GM18519 (cell line): ENCODE results near the gene TLR10.
"Not testable (repeated sequence)": the region's sequence is repeated elsewhere in the genome, so short reads cannot be mapped to it uniquely, and the experiment has no call there.

Experiments
- ATAC-seq: cut with Tn5 transposase; IDR thresholded peaks from one replicate; pipeline ENCODE4 v1.9.1; 2021; ENCODE audit warnings: mild to moderate bottlenecking, moderate library complexity; ENCODE audit not compliant: unreplicated experiment, low FRiP score

The TLR10 gene, protein sequence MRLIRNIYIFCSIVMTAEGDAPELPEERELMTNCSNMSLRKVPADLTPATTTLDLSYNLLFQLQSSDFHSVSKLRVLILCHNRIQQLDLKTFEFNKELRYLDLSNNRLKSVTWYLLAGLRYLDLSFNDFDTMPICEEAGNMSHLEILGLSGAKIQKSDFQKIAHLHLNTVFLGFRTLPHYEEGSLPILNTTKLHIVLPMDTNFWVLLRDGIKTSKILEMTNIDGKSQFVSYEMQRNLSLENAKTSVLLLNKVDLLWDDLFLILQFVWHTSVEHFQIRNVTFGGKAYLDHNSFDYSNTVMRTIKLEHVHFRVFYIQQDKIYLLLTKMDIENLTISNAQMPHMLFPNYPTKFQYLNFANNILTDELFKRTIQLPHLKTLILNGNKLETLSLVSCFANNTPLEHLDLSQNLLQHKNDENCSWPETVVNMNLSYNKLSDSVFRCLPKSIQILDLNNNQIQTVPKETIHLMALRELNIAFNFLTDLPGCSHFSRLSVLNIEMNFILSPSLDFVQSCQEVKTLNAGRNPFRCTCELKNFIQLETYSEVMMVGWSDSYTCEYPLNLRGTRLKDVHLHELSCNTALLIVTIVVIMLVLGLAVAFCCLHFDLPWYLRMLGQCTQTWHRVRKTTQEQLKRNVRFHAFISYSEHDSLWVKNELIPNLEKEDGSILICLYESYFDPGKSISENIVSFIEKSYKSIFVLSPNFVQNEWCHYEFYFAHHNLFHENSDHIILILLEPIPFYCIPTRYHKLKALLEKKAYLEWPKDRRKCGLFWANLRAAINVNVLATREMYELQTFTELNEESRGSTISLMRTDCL

DNA sequence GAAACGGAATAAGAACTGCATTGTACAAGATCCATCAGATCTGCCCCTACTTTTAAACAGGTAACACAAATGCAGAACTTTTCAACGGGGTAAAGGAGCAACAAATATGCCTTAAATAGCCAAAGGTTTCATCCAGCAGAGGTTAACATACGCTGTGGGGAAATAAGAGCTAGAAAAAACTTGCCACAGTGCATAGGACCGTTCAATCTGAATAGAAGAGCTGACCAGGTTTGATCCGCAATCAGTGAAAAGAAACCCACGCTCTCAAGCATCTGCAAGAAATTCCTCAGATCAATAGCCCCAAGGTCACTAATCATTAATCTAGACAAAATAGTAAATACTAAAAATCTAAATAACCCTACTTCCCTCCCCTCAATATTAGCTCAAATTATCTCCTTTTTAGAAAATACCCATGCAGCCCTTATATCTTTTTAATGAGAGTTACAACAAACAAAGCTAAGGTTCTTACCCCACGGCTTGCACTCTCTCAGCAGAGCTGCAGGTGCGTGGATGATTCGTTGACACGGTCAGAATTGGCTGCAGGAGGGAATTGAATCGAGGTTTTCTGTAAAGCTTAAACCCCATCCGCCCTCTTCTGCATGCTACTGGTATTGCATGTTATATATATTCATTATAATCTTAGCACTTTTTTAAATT lies at the start of gene TLR10:
Gene TLR10 (minus strand): TSS at position 539 of the 657 bp plus-strand sequence. CDS start 7,400 bp downstream, outside the sequence.
- no peak for ATAC-seq

DNA sequence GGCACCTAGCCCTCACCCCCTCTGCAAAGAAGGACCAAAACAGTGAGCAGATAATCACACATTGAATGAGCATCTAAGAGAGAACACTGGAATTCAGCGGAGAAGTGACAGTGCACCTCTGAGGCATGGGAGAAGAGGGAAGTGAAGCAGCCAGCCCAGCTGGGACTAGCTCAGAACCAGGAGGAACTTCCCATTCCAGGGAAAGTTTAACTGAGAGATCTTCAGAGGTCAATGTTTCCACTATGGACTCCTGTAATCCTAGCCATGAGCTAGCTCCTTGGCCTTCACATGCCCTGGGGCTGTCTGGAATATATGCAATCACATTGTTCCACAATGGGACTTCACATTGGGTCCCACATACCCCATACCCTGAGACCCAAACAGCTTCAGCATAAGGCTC lies 49.4 kb upstream of the TLR10 start:
- ATAC-seq, result no peak

DNA sequence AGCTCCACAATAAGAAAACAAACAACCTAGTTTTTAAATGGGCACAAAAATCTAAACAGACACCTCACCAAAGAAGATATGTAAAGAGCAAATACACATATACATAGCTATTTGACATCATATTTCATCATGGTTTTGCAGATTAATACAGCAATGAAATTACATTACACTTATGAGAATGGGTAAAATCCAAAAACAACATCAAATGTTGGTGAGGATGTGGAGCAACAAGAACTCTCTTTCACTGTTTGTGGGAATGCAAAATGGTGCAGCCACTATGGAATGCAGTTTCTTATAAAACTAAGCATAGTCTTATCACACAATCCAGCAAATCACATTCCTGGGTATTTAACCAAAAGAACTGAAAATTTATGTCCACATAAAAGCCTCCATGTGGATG lies 48.9 kb upstream of the TLR10 start:
- ATAC-seq, result no peak

DNA sequence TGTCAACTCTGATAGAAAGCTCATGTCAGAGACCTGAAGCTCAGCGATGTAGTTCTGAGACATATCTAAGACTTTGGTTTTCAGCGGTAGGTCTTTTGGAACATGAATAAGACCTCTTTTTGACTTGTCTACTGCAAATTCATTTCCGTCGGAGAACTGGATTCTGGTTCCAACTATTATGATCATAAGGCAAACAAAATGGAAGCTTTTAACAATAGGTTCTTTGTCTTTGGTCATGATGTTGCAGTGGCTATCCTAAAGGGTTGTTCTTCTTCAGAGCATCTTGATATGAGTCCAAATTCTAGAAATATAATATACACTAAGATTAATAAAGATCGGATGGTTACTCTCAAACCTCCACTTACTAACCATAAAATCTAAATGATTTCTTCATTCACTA lies 46.4 kb upstream of the TLR10 start:
- ATAC-seq, result no peak

DNA sequence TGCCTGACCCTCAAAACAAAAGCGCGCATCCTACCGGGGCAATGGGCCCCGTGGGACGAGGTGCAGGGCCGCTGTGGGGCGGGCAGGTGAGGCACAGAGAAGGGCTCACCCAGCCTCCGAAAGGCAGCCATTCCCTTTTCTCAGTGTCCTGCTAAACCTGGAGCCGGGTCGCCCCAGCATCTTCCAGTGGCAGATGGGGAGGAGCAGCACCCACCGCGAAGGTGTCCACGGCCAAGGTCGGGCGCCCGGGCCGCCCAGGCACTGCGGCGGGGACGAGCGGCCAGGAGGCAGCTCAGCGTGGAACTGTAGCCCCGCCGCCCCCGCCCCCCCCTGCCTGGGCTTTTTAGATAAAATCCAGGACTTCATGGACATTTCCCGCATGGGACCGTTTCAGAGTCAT lies 41.0 kb upstream of the TLR10 start:
- no peak for ATAC-seq

DNA sequence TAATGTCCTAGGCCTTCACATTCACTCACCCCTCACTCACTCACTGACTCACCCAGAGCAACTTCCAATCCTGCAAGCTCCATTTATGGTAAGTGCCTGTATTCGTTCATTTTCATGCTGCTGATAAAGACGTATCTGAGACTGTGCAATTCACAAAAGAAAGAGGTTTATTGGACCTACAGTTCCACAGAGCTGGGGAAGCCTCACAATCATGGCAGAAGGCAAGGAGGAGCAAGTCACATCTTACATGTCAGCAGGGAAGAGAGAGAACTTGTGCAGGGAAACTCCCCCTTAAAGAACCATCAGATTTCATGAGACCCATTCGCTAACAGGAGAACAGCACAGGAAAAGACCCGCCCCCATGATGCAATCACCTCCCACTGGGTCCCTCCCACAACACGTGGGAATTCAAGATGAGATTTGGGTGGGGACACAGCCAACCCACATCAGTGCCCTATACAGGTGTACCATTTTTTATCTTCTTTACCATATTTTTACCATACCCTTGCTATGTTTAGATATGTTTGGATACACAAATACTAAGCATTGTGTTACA lies 40.0 kb upstream of the TLR10 start:
- ATAC-seq, result no peak

DNA sequence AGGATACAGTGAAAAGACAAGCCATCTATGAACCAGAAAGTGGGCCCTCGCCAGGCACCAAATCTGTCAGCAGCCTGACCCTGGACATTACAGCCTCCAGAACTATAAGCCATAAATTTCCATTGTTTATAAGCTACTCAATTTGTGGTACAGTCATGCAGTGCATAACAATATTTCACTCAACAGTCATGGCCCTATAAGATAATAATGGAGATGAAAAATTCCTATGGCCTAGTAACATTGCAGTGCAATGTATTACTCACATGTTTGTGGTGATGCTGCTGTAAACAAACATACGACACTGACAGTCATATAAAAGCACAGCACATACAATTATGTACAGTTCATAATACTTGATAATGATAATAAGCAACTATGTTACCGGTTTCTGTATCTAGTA lies 38.9 kb upstream of the TLR10 start:
- ATAC-seq, result no peak

DNA sequence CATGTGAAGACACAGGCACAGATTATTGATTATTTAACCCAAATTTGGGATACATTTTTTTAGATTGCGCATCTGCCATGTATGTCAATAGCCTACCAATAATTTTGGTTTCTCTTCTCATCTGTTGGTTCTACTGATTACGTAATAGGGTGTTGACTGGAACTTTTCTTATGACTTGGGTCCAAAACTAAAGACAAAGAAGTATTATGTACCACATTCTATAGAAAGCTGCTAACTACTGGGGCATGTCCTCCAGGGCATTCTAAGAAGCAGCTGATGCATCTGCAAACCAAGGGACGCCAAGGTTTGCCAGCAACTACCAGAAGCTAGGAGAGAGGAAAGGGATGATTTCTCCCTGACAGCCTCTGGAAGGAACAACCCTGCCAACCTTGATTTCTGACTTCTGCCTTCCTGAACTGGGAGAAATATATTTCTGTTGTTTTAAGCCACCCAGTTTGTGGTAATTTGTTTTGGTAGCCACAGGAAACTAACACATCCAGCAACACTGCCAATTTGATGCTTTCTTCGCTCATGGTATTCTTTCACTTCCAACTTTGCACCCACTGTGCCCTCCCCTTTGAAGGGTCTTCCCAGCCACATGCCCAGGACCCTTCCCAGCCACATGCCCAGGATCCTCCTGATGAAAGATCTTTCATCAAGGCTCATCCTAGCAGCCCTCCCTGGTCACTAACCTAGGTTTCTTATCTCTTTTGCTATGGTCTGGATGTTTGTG lies 37.7 kb upstream of the TLR10 start:
- peak; percentile 40 for ATAC-seq

DNA sequence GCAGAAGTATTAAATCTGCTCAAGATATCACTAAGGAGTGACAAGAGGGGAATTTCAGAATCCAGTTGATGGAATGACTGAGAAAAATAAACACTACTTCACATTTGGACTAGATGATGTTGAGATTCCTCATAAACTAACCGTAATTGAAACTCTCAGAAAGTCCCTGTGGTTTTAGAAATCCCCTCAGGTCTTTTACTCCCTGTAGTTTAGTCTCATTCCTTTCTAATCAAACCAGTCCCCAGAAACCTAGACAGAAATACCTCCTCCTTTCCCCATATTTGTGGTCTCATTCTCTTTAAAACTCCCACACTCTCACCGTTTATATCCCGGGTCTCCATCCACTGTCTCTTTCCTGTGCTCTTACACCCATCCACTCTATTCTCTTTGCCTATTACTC lies 36.8 kb upstream of the TLR10 start:
- no peak for ATAC-seq

DNA sequence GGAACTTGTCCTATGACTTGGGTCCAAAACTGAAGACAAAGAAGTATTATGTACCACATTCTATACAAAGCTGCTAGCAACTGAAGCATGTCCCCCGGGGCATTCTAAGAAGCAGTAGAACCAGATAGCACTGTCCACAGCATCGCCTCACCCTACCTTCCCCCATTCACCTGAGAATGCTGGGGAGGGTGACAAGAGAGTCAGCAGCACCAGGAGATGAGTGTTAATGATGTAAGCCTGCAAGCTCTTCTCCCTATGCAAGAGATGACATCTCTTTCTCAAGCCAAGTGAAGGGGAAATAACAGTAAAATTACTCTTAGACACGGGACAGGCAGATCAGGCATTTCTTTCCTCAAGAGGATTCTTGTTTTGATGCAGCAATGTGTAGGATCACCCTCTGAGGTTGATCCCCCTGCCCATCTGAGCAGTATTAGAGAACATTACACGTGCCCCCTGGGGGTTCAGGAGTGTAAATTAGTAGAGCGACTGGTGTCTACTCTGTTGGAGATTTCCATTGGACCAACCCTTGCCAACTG lies 35.7 kb upstream of the TLR10 start:
- ATAC-seq, result peak; percentile 36

DNA sequence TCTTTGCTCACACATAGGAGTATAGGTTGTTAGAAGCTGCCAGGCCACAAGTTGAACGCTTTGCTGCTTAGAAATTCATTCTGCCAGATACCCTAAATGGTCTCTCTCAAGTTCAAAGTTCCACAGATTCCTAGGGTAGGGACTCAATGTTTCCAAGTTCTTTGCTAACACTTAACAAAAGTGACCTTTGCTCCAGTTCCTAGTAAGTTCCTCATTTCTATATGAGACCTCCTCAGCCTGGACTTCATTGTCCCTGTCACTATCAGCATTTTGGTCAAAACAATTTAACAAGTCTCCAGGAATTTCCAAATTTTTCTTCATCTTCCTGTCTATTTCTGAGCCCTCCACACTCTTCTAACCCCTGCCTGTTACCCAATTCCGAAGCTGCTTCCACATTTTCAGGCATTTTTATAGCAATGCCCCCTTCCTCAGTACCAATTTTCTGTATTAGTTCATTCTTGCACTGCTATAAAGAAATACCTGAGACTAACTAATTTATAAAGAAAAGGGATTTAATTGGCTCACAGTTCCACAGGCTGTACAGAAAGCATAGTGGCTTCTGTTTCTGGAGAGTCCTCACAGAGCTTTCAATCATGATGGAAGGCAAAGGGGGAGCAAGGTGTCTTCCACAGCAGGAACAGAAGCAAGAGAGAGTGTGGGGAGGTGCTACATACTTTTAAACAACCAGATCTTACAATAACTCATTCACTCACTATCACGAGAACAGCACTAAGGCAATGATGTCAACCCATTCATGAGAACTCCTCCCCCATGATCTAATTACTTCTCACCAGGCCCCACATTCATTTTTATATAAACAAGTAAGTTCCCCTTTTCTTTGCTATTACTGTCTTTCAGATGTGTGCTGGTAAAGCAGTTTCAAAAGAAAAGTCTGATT lies 33.3 kb upstream of the TLR10 start:
- no peak for ATAC-seq

DNA sequence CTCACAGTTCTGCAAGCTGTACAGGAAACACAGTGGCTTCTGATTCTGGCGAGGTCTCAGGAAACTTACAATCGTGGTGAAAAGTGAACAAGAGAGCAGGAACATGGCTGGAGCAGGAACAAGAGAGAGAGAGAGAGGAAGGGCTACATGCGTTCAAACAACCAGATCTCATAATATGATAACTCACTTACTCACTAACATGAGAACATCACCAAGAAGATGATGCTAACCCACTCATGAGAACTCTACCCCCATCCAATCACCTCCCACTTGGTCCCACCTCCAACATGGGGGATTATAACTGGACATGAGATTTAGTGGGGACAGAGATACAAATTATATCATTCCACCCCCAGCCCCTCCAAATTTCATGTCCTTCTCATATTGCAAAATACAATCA lies 31.6 kb upstream of the TLR10 start:
- ATAC-seq, result no peak

DNA sequence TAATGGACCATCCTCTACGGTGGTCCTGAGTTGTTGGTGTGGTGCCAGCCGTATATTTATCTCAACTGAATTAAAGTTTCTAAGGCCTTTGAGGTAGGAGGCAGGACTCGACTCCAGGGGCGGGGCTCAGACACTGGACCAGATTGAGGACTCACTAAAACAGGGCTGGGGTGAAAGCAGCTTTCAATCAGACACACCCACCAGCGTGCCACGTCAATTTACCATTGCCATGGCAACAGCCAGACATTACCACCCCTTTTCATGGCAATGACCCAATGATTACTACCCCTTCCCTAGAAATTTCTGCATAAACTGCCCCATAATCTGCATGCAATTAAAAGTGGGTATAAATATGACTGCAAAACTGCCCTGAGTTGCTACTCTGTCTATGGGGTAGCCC lies 28.5 kb upstream of the TLR10 start:
- ATAC-seq, result no peak

DNA sequence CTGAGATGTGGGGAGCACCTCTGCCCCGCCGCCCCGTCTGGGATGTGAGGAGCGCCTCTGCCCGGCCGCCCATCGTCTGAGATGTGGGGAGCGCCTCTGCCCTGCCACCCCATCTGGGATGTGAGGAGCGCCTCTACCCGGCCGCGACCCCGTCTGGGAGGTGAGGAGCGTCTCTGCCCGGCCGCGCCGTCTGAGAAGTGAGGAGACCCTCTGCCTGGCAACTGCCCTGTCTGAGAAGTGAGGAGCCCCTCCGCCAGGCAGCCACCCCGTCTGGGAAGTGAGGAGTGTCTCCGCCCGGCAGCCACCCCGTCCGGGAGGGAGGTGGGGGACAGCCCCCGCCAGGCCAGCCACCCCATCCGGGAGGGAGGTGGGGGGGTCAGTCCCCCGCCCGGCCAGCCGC lies 24.7 kb upstream of the TLR10 start:
- ATAC-seq, result not testable (repeated sequence)

DNA sequence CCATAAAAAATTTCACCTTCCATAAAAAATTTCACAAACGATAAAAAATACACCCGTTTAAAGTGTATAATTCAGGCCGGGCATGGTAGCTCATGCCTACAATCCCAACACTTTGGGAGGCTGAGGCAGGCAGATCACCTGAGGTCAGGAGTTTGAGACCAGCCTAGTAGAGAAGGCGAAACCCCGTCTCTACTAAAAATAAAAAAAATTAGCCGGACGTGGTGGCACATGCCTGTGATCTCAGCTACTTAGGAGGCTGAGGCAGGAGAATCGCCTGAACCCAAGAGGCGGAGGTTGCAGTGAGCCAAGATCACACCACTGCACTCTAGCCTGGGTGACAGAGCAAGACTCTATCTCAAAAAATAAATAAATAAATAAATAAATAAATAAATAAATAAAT lies 23.5 kb upstream of the TLR10 start:
- not testable (repeated sequence) for ATAC-seq

DNA sequence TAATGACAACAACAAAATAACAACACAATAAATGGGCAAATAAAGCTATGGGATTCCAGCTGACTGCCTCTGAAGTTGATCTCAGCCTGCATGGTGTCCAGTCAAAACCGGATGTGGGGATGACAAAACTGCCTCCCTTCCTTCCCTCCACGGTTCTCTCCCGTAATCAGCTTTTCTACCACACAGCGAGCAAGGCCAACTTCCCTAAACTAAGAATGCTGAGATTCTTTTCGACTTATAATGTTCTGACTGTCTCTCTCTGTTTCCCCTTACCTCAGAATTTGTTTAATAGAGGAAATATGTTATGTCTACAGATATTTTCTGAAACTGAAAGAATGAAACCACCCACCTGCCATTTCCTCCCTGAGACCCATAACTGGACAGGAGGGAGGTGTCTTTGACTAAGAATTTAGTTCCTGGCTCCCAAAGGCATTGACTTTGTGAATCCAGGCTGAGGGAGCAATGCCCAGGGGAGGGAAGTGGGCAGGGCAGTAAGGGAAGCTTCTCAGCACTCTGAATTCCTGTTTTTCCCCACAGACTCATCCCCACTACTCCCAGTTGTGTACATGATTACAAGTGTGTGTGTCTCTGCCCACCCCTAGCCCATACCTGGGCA lies 22.8 kb upstream of the TLR10 start:
- peak; percentile 69 for ATAC-seq

DNA sequence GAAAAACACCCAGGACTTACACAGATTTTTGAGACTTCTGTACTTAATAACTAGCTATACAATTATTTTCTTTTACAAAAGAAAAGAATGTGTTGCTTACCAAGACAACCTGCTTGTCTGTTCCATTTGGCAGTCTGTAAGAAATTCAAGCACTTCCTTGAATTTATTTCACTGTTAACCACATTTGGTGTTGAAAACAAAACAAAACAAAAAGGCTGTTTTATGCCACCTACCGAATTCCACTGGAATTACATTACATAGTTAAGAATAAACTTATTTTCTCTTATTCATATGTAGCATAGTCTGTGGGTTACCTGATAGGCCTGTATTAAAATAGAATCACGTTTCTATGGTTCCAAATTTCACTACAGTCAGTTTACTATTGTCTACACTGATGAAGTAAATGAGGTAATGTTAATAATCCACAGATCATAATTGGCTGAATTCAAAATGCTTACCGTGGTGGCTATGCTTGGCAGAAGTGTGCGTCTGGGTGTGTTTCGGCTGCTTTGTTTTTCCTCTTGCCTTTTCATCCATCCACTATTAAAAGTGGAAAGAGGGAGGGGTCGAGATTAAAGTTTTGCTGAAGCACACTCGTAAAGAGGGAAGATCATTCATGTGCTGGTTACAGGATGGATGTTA lies 22.0 kb upstream of the TLR10 start, which contains the start of gene TLR1:
Gene TLR1 (minus strand): TSS at position 138 of the 642 bp plus-strand sequence. CDS start 5,960 bp downstream, outside the sequence.
- ATAC-seq, result peak; percentile 26
